HCT116 (cell line): ENCODE data around the gene SEPTIN8.

Experiments used
- CEBPB ChIP-seq: IDR thresholded peaks from 2 replicates; pipeline ENCODE4 v1.6.1; 2012; ENCODE audit warnings: low read depth
- CTCF ChIP-seq, 3 experiments: fragments of 200-600 bp in 1 of 3; sonication (generic) in 1 of 3; IDR thresholded peaks in 2 of 3; conservative IDR thresholded peaks in 1 of 3; 2 replicates each; pipeline ENCODE4 v1.5.1; 2012 to 2017; ENCODE audit warnings: low read depth in 2 of 3, low read length in 2 of 3, antibody characterized with exemption in 1 of 3, borderline replicate concordance in 1 of 3, control low read depth in 1 of 3, mild to moderate bottlenecking in 1 of 3, mixed read lengths in 1 of 3, mixed run types in 1 of 3, moderate library complexity in 1 of 3; ENCODE audit not compliant: insufficient read depth in 1 of 3
- EZH2 ChIP-seq: fragments of 200-600 bp; sonication (generic); IDR thresholded peaks from 2 replicates; pipeline ENCODE4 v1.6.1; 2017; ENCODE audit warnings: antibody characterized with exemption, mixed run types
- EZH2phosphoT487 ChIP-seq: fragments of 200-600 bp; IDR thresholded peaks from 2 replicates; pipeline ENCODE4 v1.6.1; 2018; ENCODE audit warnings: antibody characterized with exemption, borderline replicate concordance
- POLR2A ChIP-seq: IDR thresholded peaks from 2 replicates; pipeline ENCODE4 v1.7.0; 2011; ENCODE audit warnings: borderline replicate concordance; ENCODE audit not compliant: insufficient read depth, insufficient read length; ENCODE audit errors: extremely low read depth
- RAD21 ChIP-seq: IDR thresholded peaks from 2 replicates; pipeline ENCODE4 v1.6.1; 2012; ENCODE audit warnings: low read depth, mild to moderate bottlenecking
- SIN3A ChIP-seq: IDR thresholded peaks from 2 replicates; pipeline ENCODE4 v1.6.1; 2012; ENCODE audit warnings: low read depth
- SP1 ChIP-seq: IDR thresholded peaks from 2 replicates; pipeline ENCODE4 v1.6.1; 2012; ENCODE audit warnings: low read depth
- SRF ChIP-seq: IDR thresholded peaks from 2 replicates; pipeline ENCODE4 v1.6.1; 2012; ENCODE audit warnings: low read depth
- TCF7L2 ChIP-seq: IDR thresholded peaks from 2 replicates; pipeline ENCODE4 v1.7.0; 2011; ENCODE audit warnings: borderline replicate concordance, inconsistent platforms; ENCODE audit not compliant: insufficient read depth, insufficient read length; ENCODE audit errors: extremely low read depth
- YY1 ChIP-seq: IDR thresholded peaks from 2 replicates; pipeline ENCODE4 v1.6.1; 2011; ENCODE audit warnings: low read length, low read depth, moderate library complexity, mild to moderate bottlenecking; ENCODE audit not compliant: insufficient replicate concordance; ENCODE audit errors: extremely low read depth
- TF ChIP-seq, protein P1 (sequence below): IDR thresholded peaks from 2 replicates; pipeline ENCODE4 v1.6.1; 2011; ENCODE audit warnings: mild to moderate bottlenecking, low read length, moderate library complexity; ENCODE audit not compliant: insufficient replicate concordance; ENCODE audit errors: extremely low read depth
- TF ChIP-seq, protein P2 (sequence below): IDR thresholded peaks from 2 replicates; pipeline ENCODE4 v1.6.1; 2012; ENCODE audit warnings: low read depth

DNA sequence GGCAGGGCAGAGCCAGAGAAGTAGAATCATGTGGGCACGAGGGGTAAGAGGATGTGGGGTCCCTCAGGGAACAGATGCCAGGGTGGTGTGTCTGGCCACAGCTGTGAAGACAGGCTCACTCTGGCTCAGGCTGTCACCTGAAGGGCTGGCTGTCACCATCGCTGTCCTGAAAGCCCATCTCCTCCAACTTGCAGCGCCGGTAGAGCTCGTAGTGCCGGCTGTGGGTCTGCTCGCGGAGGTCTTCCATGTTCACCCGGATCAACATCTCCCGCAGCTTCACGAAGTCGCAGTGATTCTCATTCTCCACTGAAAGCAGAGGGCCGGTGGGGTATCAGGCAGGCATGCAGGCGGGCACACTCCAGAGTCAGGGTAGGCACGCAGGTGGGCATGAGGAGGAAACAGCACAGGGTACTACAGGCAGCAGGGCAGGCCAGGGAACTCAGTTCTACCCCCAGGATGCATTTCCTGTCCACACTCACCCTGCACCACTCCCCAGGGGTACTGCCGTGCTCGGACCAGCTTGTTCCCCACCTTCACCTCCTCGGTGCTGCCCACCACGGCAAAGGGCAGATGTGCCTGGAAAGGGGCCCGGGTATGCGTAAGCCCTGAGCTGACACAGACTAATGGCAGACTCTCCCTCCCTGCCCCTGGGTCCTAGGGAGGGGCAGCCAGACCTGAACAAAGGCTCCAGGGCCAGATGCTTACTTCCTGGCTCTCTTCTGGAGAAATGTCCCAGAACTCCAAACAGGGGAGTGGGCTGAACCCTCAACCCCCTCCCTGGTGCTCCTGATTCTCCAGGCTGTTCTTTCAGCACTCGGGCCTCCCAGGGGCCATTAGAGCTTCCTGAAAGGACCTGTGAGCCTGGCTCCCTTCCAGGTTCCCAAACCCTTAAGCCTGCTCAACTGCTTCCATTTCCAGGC is 15.5 kb downstream of the SEPTIN8 start:
- TF ChIP-seq POLR2A (no peak), CTCF (IDR thresholded peaks at IDR 0.05 in 2 of 3, conservative IDR thresholded peaks at IDR 0.05 in 1 of 3; ENCODE audit: borderline replicate concordance in 1 of 3, insufficient read depth in 1 of 3, low read depth in 2 of 3, low read length in 2 of 3) (no peak), TCF7L2 (no peak), EZH2phosphoT487 (no peak), CEBPB (no peak), SIN3A (no peak), EZH2 (no peak), YY1 (no peak), SP1 (no peak), RAD21 (no peak), SRF (no peak)
- TF ChIP-seq, protein P1, sequence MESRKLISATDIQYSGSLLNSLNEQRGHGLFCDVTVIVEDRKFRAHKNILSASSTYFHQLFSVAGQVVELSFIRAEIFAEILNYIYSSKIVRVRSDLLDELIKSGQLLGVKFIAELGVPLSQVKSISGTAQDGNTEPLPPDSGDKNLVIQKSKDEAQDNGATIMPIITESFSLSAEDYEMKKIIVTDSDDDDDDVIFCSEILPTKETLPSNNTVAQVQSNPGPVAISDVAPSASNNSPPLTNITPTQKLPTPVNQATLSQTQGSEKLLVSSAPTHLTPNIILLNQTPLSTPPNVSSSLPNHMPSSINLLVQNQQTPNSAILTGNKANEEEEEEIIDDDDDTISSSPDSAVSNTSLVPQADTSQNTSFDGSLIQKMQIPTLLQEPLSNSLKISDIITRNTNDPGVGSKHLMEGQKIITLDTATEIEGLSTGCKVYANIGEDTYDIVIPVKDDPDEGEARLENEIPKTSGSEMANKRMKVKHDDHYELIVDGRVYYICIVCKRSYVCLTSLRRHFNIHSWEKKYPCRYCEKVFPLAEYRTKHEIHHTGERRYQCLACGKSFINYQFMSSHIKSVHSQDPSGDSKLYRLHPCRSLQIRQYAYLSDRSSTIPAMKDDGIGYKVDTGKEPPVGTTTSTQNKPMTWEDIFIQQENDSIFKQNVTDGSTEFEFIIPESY: no peak
- TF ChIP-seq, protein P2, sequence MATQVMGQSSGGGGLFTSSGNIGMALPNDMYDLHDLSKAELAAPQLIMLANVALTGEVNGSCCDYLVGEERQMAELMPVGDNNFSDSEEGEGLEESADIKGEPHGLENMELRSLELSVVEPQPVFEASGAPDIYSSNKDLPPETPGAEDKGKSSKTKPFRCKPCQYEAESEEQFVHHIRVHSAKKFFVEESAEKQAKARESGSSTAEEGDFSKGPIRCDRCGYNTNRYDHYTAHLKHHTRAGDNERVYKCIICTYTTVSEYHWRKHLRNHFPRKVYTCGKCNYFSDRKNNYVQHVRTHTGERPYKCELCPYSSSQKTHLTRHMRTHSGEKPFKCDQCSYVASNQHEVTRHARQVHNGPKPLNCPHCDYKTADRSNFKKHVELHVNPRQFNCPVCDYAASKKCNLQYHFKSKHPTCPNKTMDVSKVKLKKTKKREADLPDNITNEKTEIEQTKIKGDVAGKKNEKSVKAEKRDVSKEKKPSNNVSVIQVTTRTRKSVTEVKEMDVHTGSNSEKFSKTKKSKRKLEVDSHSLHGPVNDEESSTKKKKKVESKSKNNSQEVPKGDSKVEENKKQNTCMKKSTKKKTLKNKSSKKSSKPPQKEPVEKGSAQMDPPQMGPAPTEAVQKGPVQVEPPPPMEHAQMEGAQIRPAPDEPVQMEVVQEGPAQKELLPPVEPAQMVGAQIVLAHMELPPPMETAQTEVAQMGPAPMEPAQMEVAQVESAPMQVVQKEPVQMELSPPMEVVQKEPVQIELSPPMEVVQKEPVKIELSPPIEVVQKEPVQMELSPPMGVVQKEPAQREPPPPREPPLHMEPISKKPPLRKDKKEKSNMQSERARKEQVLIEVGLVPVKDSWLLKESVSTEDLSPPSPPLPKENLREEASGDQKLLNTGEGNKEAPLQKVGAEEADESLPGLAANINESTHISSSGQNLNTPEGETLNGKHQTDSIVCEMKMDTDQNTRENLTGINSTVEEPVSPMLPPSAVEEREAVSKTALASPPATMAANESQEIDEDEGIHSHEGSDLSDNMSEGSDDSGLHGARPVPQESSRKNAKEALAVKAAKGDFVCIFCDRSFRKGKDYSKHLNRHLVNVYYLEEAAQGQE: no peak
